Gastrocnemius medialis (tissue), 4 donors: ENCODE results near the gene UNCX.

ENCODE experiments used
- CTCF ChIP-seq, 5 experiments: fragments of 450-650 bp in 3 of 5; fragments of 200-600 bp in 2 of 5; sonication (generic) in 2 of 5; IDR thresholded peaks in 4 of 5; conservative IDR thresholded peaks in 1 of 5; 1 replicate in 4 of 5; 2 replicates in 1 of 5; pipeline ENCODE4 v1.5.1; 2016 to 2019; ENCODE audit warnings: antibody characterized with exemption in 5 of 5, mild to moderate bottlenecking in 3 of 5, moderate library complexity in 3 of 5
- POLR2A ChIP-seq, 2 donors: fragments of 450-650 bp; IDR thresholded peaks; one replicate each; pipeline ENCODE4 v1.6.1; 2017; ENCODE audit warnings: antibody characterized with exemption in 2 of 2, mild to moderate bottlenecking in 2 of 2, moderate library complexity in 2 of 2

- TF ChIP-seq POLR2A (IDR thresholded peaks at IDR 0.05) (no peak), CTCF (IDR thresholded peaks at IDR 0.05 in 4 of 5, conservative IDR thresholded peaks at IDR 0.05 in 1 of 5) (no peak)
Observed at GRCh38 chr7:1278543-1278942, 45.9 kb downstream of the UNCX start.
